Nephron progenitor cell (in vitro differentiated cells): Measurements from ENCODE around the gene VDAC2.
A peak's percentile ranks its signal among the peaks of the same experiment; 100 is the strongest.

ENCODE experiments used
- DNase-seq: peaks from one replicate; pipeline ENCODE4 v3.0.0; 2021
- H3K27ac Mint-ChIP-seq: 2 replicates; pipeline ENCODE4 v1.8.0; 2021; ENCODE audit warnings: mild to moderate bottlenecking, moderate library complexity, mixed read lengths
- H3K27me3 Mint-ChIP-seq: 2 replicates; pipeline ENCODE4 v1.8.0; 2021; ENCODE audit warnings: mild to moderate bottlenecking, low read depth, mixed read lengths; ENCODE audit not compliant: poor library complexity
- H3K36me3 Mint-ChIP-seq: 2 replicates; pipeline ENCODE4 v1.8.0; 2021; ENCODE audit warnings: low read depth, mixed read lengths
- H3K4me1 Mint-ChIP-seq: 2 replicates; pipeline ENCODE4 v1.8.0; 2021; ENCODE audit warnings: mixed read lengths
- H3K4me3 Mint-ChIP-seq: 2 replicates; pipeline ENCODE4 v1.8.0; 2021; ENCODE audit warnings: mild to moderate bottlenecking, moderate library complexity, mixed read lengths
- H3K9me3 Mint-ChIP-seq: 2 replicates; pipeline ENCODE4 v1.8.0; 2021; ENCODE audit warnings: mild to moderate bottlenecking, moderate library complexity, mixed read lengths
- CTCF ChIP-seq: fragments of 200-600 bp; sonication (generic); IDR thresholded peaks from 2 replicates; pipeline ENCODE4 v1.5.0; 2021; ENCODE audit warnings: antibody characterized with exemption

Gene VDAC2

GRCh38 chr10:75263806-75264205 lies 53.2 kb downstream of the VDAC2 start:
- Mint-ChIP-seq H3K27ac (no peak overlapping the region), H3K9me3 (peaks cover 21% of the 10 kb centered on the region), H3K36me3 (no peaks in the 10 kb centered on the region), H3K27me3 (peaks cover 7% of the 10 kb centered on the region), H3K4me1 (peaks cover 52% of the 10 kb centered on the region), H3K4me3 (no peak overlapping the region)
- no peak for DNase-seq
- no peak for TF ChIP-seq CTCF

GRCh38 chr10:75265856-75266255 lies 55.3 kb downstream of the VDAC2 start:
- Mint-ChIP-seq H3K9me3 (peaks cover 22% of the 10 kb centered on the region), H3K4me1 (peaks cover 68% of the 10 kb centered on the region), H3K27me3 (peaks cover 7% of the 10 kb centered on the region), H3K36me3 (peaks cover 4% of the 10 kb centered on the region), H3K27ac (peak overlapping the region; percentile 45), H3K4me3 (no peak overlapping the region)
- TF ChIP-seq CTCF: no peak
- DNase-seq: peak; percentile 47

GRCh38 chr10:75266945-75267344 lies 56.3 kb downstream of the VDAC2 start:
- Mint-ChIP-seq H3K4me3 (no peak overlapping the region), H3K27ac (no peak overlapping the region), H3K9me3 (peaks cover 20% of the 10 kb centered on the region), H3K4me1 (peaks cover 67% of the 10 kb centered on the region), H3K27me3 (peaks cover 7% of the 10 kb centered on the region), H3K36me3 (peaks cover 5% of the 10 kb centered on the region)
- TF ChIP-seq CTCF: no peak
- DNase-seq: no peak

- DNase-seq: no peak
- Mint-ChIP-seq H3K9me3 (peaks cover 21% of the 10 kb centered on the region), H3K4me1 (peaks cover 62% of the 10 kb centered on the region), H3K27me3 (peaks cover 7% of the 10 kb centered on the region), H3K36me3 (peaks cover 5% of the 10 kb centered on the region), H3K27ac (no peak overlapping the region), H3K4me3 (no peak overlapping the region)
- TF ChIP-seq CTCF: no peak
These were observed 59.0 kb downstream of the VDAC2 start for GRCh38 chr10:75269605-75270004.

- H3K27me3 Mint-ChIP-seq: peaks cover 7% of the 10 kb centered on the region
- no peak for DNase-seq
- H3K27ac Mint-ChIP-seq: no peak overlapping the region
These were observed 61.5 kb downstream of the VDAC2 start for GRCh38 chr10:75272094-75272493.

More at GRCh38 chr10:75272094-75272493, 61.5 kb downstream of the VDAC2 start:
- TF ChIP-seq CTCF: no peak
- Mint-ChIP-seq H3K4me1 (peaks cover 56% of the 10 kb centered on the region), H3K4me3 (no peak overlapping the region), H3K9me3 (peaks cover 21% of the 10 kb centered on the region), H3K36me3 (peaks cover 5% of the 10 kb centered on the region)
